Right ventricle myocardium inferior (tissue), 1 donor: ENCODE data around the gene ANKRD22. TPM values are rescaled to one million over a fixed set of nuclear protein-coding genes. Genes with fewer than 3 reads are reported as not detected.

Experiments used
- ATAC-seq: fragments of 200-7000 bp; cut with Tn5 transposase; one replicate; pipeline ENCODE4 v1.9.1; 2020; ENCODE audit warnings: mild to moderate bottlenecking, moderate library complexity
- DNase-seq: peaks from one replicate; pipeline ENCODE4 v3.0.0; 2021; ENCODE audit errors: missing footprints
- intact Hi-C: fragments of 100-400 bp; cut with DNase I; formaldehyde crosslinking; loops from one replicate; pipeline ENCODE4 v1.11.0; 2022
- total RNA-seq: library from RNA; stranded (reverse); fragmentation: NEBNext Ultra II Directional; extraction: Animal tissue kit (Norgen Biotek cat#: 25700); gene quantifications from one replicate; pipeline ENCODE4 v1.2.1, GENCODE V29; 2021
- donor health status: DM: no; HTN: yes; CAD: no; lungs with severe emphysema.

ANKRD22 gene
- total RNA-seq, 1 donor from 2014 or later, result not detected

GRCh38 chr10:88781206-88781605, 70.4 kb downstream of the ANKRD22 start:
- no peak for ATAC-seq
- DNase-seq, result no peak
- intact Hi-C loops, result no loop called here

Other genes with a start within 250 kb of the ANKRD22 start
- not detected for gene LIPF, start 187.4 kb downstream of the ANKRD22 start, total RNA-seq
- gene LIPK, start 145.6 kb downstream of the ANKRD22 start, total RNA-seq, result not detected
- not detected for gene LIPN, start 91.8 kb downstream of the ANKRD22 start, total RNA-seq
- gene LIPM, start 49.1 kb downstream of the ANKRD22 start, total RNA-seq, result not detected
- gene STAMBPL1, start 28.4 kb upstream of the ANKRD22 start, total RNA-seq, result 2.0 TPM
- gene ACTA2, start 100.9 kb upstream of the ANKRD22 start, total RNA-seq, result 75.2 TPM
- gene FAS, start 139.0 kb upstream of the ANKRD22 start, total RNA-seq, result 4.7 TPM